GM12874 (cell line): Measurements from ENCODE around the gene APLNR.

Source experiments
- TF ChIP-seq, protein P1 (sequence below): IDR thresholded peaks from 2 replicates; pipeline ENCODE4 v1.5.1; 2011; ENCODE audit warnings: low read depth, mild to moderate bottlenecking, control low read depth, low read length, moderate library complexity; ENCODE audit not compliant: insufficient read depth

Gene APLNR

DNA sequence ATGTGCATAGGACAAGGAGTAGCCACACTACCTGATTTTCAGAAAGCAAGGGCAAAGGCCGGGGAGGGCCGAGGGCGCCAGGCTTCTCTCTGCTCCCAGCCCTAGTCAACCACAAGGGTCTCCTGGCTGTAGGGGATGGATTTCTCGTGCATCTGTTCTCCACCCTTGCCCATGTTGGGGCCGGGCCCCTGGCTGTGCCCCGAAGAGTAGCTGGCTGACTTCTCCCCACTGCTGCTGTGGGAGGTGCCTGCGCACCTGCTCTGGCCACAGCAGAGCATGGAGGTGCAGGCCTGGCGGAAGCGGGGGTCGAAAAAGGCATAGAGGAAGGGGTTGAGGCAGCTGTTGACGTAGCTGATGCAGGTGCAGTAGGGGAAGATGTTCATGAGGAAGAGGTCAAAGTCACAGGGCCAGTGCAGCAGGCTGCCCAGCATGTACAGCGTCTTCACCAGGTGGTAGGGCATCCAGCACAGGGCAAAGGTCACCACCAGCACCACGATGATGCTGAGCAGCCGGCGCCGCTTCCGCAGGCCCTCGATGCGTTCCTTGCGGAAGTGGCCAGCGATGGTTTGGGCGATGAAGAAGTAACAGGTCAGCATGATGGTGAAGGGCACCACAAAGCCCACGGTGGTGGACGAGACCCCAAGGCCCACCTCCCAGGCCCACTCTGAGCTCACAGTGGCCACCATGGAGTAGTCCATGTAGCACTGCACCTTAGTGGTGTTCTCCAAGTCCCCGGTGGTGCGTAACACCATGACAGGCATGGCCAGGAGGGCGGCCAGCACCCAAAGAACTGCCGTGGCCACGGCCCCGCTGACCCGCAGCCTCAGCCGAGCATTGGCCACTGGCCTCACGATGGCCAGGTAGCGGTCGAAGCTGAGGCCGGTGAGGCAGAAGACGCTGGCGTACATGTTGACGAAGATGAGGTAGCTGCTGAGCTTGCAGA, 1.0 kb downstream of the APLNR start:
- TF ChIP-seq, protein P1, sequence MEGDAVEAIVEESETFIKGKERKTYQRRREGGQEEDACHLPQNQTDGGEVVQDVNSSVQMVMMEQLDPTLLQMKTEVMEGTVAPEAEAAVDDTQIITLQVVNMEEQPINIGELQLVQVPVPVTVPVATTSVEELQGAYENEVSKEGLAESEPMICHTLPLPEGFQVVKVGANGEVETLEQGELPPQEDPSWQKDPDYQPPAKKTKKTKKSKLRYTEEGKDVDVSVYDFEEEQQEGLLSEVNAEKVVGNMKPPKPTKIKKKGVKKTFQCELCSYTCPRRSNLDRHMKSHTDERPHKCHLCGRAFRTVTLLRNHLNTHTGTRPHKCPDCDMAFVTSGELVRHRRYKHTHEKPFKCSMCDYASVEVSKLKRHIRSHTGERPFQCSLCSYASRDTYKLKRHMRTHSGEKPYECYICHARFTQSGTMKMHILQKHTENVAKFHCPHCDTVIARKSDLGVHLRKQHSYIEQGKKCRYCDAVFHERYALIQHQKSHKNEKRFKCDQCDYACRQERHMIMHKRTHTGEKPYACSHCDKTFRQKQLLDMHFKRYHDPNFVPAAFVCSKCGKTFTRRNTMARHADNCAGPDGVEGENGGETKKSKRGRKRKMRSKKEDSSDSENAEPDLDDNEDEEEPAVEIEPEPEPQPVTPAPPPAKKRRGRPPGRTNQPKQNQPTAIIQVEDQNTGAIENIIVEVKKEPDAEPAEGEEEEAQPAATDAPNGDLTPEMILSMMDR: no peak

GRCh38 chr11:57233702-57234101, 3.3 kb downstream of the APLNR start:
- TF ChIP-seq, protein P1: no peak

- TF ChIP-seq, protein P1: no peak
These were observed 5.4 kb downstream of the APLNR start for GRCh38 chr11:57231539-57232253.

- TF ChIP-seq, protein P1: no peak
These were observed 6.1 kb downstream of the APLNR start for GRCh38 chr11:57230791-57231538.

- TF ChIP-seq, protein P1: no peak
These were observed 6.7 kb downstream of the APLNR start for GRCh38 chr11:57230316-57230715.

GRCh38 chr11:57228600-57228999, 8.4 kb downstream of the APLNR start:
- TF ChIP-seq, protein P1: no peak

DNA sequence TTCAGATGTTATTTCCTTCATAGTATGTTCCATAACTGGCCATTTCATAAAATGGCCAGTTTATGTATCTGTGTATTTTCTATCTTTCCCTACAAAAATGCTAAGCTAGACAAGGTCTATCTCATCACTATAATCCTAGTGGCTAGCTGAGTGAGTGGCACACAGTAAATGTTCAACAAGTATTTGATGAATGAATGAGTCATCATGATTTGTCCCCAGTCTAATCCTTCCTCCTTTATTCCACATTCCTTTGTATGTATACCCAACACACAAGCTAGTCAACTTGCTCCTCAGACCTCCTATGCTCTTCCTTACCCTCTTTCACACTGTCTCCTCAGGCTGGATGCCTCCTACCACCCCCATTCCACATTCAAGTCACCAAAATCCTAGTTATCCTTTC, 12.5 kb downstream of the APLNR start:
- TF ChIP-seq, protein P1: no peak
